IMR-90 (cell line): ENCODE measurements around the gene ALDH5A1. TPM values are rescaled to one million over a fixed set of nuclear protein-coding genes. Genes with fewer than 3 reads are reported as not detected.

Source experiments
- ATAC-seq: fragments of 200-7000 bp; cut with Tn5 transposase; 2 replicates; pipeline ENCODE4 v1.9.1; 2020; ENCODE audit warnings: low read depth, mild to moderate bottlenecking, moderate library complexity
- BruUV-seq: library from RNA; stranded (reverse); fragments of 400-500 nt; replicated peaks from 2 replicates; lab custom pipeline; 2021; lab: Mats Ljungman, UMichigan
- CTCF ChIA-PET: fragments of 300-600 bp; formaldehyde crosslinking; extraction: SDS; loops from one replicate; lab custom pipeline; 2021; ENCODE audit warnings: antibody characterized with exemption; lab: Yijun Ruan, JAX
- POLR2A ChIA-PET: fragments of 300-600 bp; sonication (Branson Sonifier 250); formaldehyde crosslinking; loops from one replicate; lab custom pipeline; 2022; ENCODE audit warnings: antibody characterized with exemption; ENCODE audit not compliant: unreplicated experiment; lab: Charles Lee
- DNase-seq: peaks from one replicate; pipeline ENCODE4 v3.0.0; 2013
- H2AFZ ChIP-seq: replicated peaks from 2 replicates; pipeline ENCODE3; 2013; ENCODE audit warnings: low read length, mild to moderate bottlenecking; ENCODE audit not compliant: poor library complexity
- H2AK5ac ChIP-seq: 2 replicates; pipeline ENCODE4 v1.6.1; 2013; ENCODE audit warnings: low read depth, low read length, inconsistent platforms
- H2AK9ac ChIP-seq: replicated peaks from 2 replicates; pipeline ENCODE3; 2013; ENCODE audit warnings: mild to moderate bottlenecking, low read depth, low read length, moderate library complexity; ENCODE audit not compliant: poor library complexity
- H2BK120ac ChIP-seq: 2 replicates; pipeline ENCODE4 v1.6.1; 2013; ENCODE audit warnings: low read depth, low read length, inconsistent platforms
- H2BK15ac ChIP-seq: 3 replicates; pipeline ENCODE4 v1.6.1; 2013; ENCODE audit warnings: low read depth, low read length, inconsistent platforms
- H2BK20ac ChIP-seq: 2 replicates; pipeline ENCODE4 v1.6.1; 2013; ENCODE audit warnings: low read depth, mild to moderate bottlenecking, inconsistent platforms, low read length, moderate library complexity
- H2BK5ac ChIP-seq: 2 replicates; pipeline ENCODE4 v1.6.1; 2013; ENCODE audit warnings: mild to moderate bottlenecking, low read depth, low read length, inconsistent platforms; ENCODE audit not compliant: poor library complexity, severe bottlenecking
- H3K14ac ChIP-seq: replicated peaks from 2 replicates; pipeline ENCODE4 v1.6.1; 2013; ENCODE audit warnings: low read depth, low read length, inconsistent platforms
- H3K18ac ChIP-seq: 2 replicates; pipeline ENCODE4 v1.6.1; 2013; ENCODE audit warnings: low read depth, low read length, control low read depth
- H3K23ac ChIP-seq: 2 replicates; pipeline ENCODE4 v1.6.1; 2013; ENCODE audit warnings: low read depth, low read length, inconsistent platforms
- H3K27ac ChIP-seq: 2 replicates; pipeline ENCODE4 v1.5.1; 2013; ENCODE audit warnings: mild to moderate bottlenecking, control low read depth, low read length; ENCODE audit not compliant: insufficient read depth
- H3K27me3 ChIP-seq: 2 replicates; pipeline ENCODE4 v1.6.1; 2013; ENCODE audit warnings: low read length; ENCODE audit not compliant: control insufficient read depth, insufficient read depth
- H3K36me3 ChIP-seq: 2 replicates; pipeline ENCODE4 v1.6.1; 2013; ENCODE audit warnings: low read length, mixed read lengths; ENCODE audit not compliant: control insufficient read depth, insufficient read depth
- H3K4ac ChIP-seq: 2 replicates; pipeline ENCODE4 v1.6.1; 2013; ENCODE audit warnings: low read depth, low read length, inconsistent platforms
- H3K4me1 ChIP-seq: 2 replicates; pipeline ENCODE4 v1.6.1; 2013; ENCODE audit warnings: low read length, mixed read lengths; ENCODE audit not compliant: control insufficient read depth, insufficient read depth
- H3K4me2 ChIP-seq: 2 replicates; pipeline ENCODE4 v1.6.1; 2013; ENCODE audit warnings: low read depth, mild to moderate bottlenecking, control low read depth, low read length, moderate library complexity
- H3K4me3 ChIP-seq: 2 replicates; pipeline ENCODE4 v1.5.1; 2013; ENCODE audit warnings: low read depth, mild to moderate bottlenecking, control low read depth, low read length, moderate library complexity; ENCODE audit not compliant: insufficient read depth
- H3K56ac ChIP-seq: 2 replicates; pipeline ENCODE4 v1.6.1; 2013; ENCODE audit warnings: low read length, inconsistent platforms; ENCODE audit not compliant: insufficient read depth; ENCODE audit errors: extremely low read depth
- H3K79me1 ChIP-seq, 2 experiments: 2 replicates each; pipeline ENCODE4 v1.6.1; 2013; ENCODE audit warnings: low read length in 2 of 2, inconsistent platforms in 1 of 2, low read depth in 1 of 2
- H3K9ac ChIP-seq: 2 replicates; pipeline ENCODE4 v1.6.1; 2013; ENCODE audit warnings: low read depth, low read length, control low read depth
- H3K9me1 ChIP-seq: 2 replicates; pipeline ENCODE4 v1.6.1; 2013; ENCODE audit warnings: low read length, inconsistent platforms; ENCODE audit not compliant: insufficient read depth
- H3K9me3 ChIP-seq: 2 replicates; pipeline ENCODE4 v1.6.1; 2013; ENCODE audit warnings: low read length; ENCODE audit not compliant: control insufficient read depth, insufficient read depth
- H4K20me1 ChIP-seq: 2 replicates; pipeline ENCODE4 v1.6.1; 2013; ENCODE audit warnings: low read length, inconsistent platforms; ENCODE audit not compliant: insufficient read depth
- H4K5ac ChIP-seq: 2 replicates; pipeline ENCODE4 v1.6.1; 2013; ENCODE audit warnings: mild to moderate bottlenecking, low read depth, low read length, control low read depth
- H4K8ac ChIP-seq, 2 experiments: 2 replicates each; pipeline ENCODE4 v1.6.1; 2013; ENCODE audit warnings: low read depth in 2 of 2, low read length in 2 of 2, control low read depth in 1 of 2, inconsistent platforms in 1 of 2
- H4K91ac ChIP-seq: 2 replicates; pipeline ENCODE4 v1.6.1; 2013; ENCODE audit warnings: low read depth, low read length, inconsistent platforms; ENCODE audit not compliant: insufficient read depth
- BHLHE40 ChIP-seq: fragments of 150-350 bp; IDR thresholded peaks from 2 replicates; pipeline ENCODE4 v1.6.1; 2016; ENCODE audit warnings: mild to moderate bottlenecking, low read depth, low read length
- FOS ChIP-seq: fragments of 150-350 bp; IDR thresholded peaks from 2 replicates; pipeline ENCODE4 v1.6.1; 2016; ENCODE audit warnings: low read depth, low read length
- MAFK ChIP-seq: IDR thresholded peaks from 2 replicates; pipeline ENCODE4 v1.6.1; 2012; ENCODE audit warnings: low read depth, low read length, improper control_type of control experiment
- NFE2L2 ChIP-seq: fragments of 150-350 bp; IDR thresholded peaks from 2 replicates; pipeline ENCODE4 v1.6.1; 2016; ENCODE audit warnings: low read depth, mild to moderate bottlenecking, low read length
- RAD21 ChIP-seq: IDR thresholded peaks from 2 replicates; pipeline ENCODE4 v1.6.1; 2012; ENCODE audit warnings: low read length, improper control_type of control experiment
- SMC3 ChIP-seq: fragments of 150-350 bp; IDR thresholded peaks from 2 replicates; pipeline ENCODE4 v1.6.1; 2016; ENCODE audit warnings: low read depth, mild to moderate bottlenecking, antibody characterized with exemption, low read length, moderate library complexity
- USF2 ChIP-seq: fragments of 150-350 bp; IDR thresholded peaks from 2 replicates; pipeline ENCODE4 v1.6.1; 2017; ENCODE audit warnings: mild to moderate bottlenecking, antibody characterized with exemption, low read length, low read depth
- WGBS, 2 experiments: methylation state at CpG; one replicate each; pipeline versions ENCODE4 v1.1.5 to v1.1.7; 2013; ENCODE audit warnings: missing lambda C conversion rate in 2 of 2; ENCODE audit not compliant: insufficient read length in 1 of 2; ENCODE audit errors: extremely low coverage in 2 of 2; 5-methylcytosine and 5-hydroxymethylcytosine counted together
- dilution Hi-C: fragments of 300-500 bp; cut with HindIII; formaldehyde crosslinking; loops from one replicate; pipeline ENCODE4 v1.14.3; 2018; ENCODE audit warnings: low sequenced_read_pairs; ENCODE audit not compliant: unreplicated experiment
- in situ Hi-C: fragments of 300-500 bp; cut with MboI; formaldehyde crosslinking; loops from 3 replicates; pipeline ENCODE4 v1.14.3; 2019; ENCODE audit warnings: low sequenced_read_pairs, inconsistent platforms, mixed read lengths
- intact Hi-C: fragments of 100-400 bp; cut with micrococcal nuclease; formaldehyde crosslinking; loops from 2 replicates; pipeline ENCODE4 v1.10.0; 2022
- polyA plus RNA-seq, 3 experiments: library from polyadenylated mRNA; depleted of rRNA; stranded (reverse); fragments of >200 nt; gene quantifications; 2 replicates each; pipeline ENCODE4 v1.2.3, GENCODE V29; 2012; ENCODE audit warnings: low replicate concordance in 1 of 3
- total RNA-seq: library from RNA; depleted of rRNA; stranded (reverse); fragments of >200 nt; gene quantifications from 2 replicates; pipeline ENCODE4 v1.2.3, GENCODE V29; 2012

The ALDH5A1 gene
- total and polyA plus RNA-seq, 2 of the 4 experiments (the other 2 are of a cell fraction): 0.36 to 0.48 TPM

- dilution Hi-C loops: no loop called here
- peaks cover 7% of the 10 kb centered on the region for H3K27me3 ChIP-seq
- H3K9me3 ChIP-seq: no peaks in the 10 kb centered on the region
- BruUV-seq: no TSS peak
- no peak overlapping the region for H2AK9ac ChIP-seq
- ChIA-PET CTCF (no interaction called here), POLR2A (no interaction called here)
- no peak overlapping the region for H3K27ac ChIP-seq
- H3K14ac ChIP-seq: no peak overlapping the region
- no peak overlapping the region for H2BK120ac ChIP-seq
- H4K20me1 ChIP-seq: no peaks in the 10 kb centered on the region
- TF ChIP-seq FOS: no peak
- no peak for TF ChIP-seq USF2
- TF ChIP-seq MAFK: no peak
- TF ChIP-seq RAD21: no peak
- no peak for TF ChIP-seq BHLHE40
- no peak for TF ChIP-seq NFE2L2
- no peak for TF ChIP-seq SMC3
- no peaks in the 10 kb centered on the region for H3K9me1 ChIP-seq
- no peak overlapping the region for H3K18ac ChIP-seq
- no peak overlapping the region for H2AK5ac ChIP-seq
- in situ Hi-C loops: no loop called here
- no peaks in the 10 kb centered on the region for H3K4me1 ChIP-seq
- no peak overlapping the region for H3K4ac ChIP-seq
- no peaks in the 10 kb centered on the region for H3K79me1 ChIP-seq
- H3K36me3 ChIP-seq: no peaks in the 10 kb centered on the region
- H2AFZ ChIP-seq: no peak overlapping the region
- no peak overlapping the region for H3K4me2 ChIP-seq
- H4K8ac ChIP-seq: no peak overlapping the region
- H3K9ac ChIP-seq: no peak overlapping the region
- H3K56ac ChIP-seq: no peak overlapping the region
- H2BK5ac ChIP-seq: no peak overlapping the region
- WGBS, 2 experiments: 31% methylated on average over 8 of the region's 12 CpGs; no CpG with 5 or more reads in 1 of the 2 experiments
- no peak overlapping the region for H3K4me3 ChIP-seq
- H4K91ac ChIP-seq: no peak overlapping the region
- DNase-seq (no peak), ATAC-seq (no peak)
- intact Hi-C loops: no loop called here
- no peak overlapping the region for H4K5ac ChIP-seq
- no peak overlapping the region for H2BK20ac ChIP-seq
- H3K23ac ChIP-seq: no peak overlapping the region
- H2BK15ac ChIP-seq: no peak overlapping the region
Measured at GRCh38 chr6:24547243-24547642, 52.5 kb downstream of the ALDH5A1 start.
